ENCODE measurements around the gene EHBP1.

DNA sequence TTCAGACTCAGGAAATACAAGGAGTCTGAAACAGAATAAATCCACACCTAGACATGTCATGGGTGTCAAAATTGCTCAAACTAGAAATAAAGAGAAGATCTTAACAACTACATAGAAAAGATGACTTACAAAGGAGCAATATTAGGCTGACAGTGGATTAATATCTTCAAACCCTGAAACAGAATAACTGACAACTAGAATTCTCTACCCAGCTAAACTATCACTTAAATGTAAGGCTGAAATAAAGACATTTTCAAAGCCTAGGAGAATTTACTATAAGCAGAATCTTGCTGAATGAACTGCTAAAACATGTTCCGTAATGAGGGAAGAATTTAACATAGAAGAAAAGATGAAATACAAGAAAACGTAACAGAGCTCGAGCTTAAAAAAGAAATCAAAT is 168.1 kb downstream of the EHBP1 start:
- TF ChIP-seq, protein P1, sequence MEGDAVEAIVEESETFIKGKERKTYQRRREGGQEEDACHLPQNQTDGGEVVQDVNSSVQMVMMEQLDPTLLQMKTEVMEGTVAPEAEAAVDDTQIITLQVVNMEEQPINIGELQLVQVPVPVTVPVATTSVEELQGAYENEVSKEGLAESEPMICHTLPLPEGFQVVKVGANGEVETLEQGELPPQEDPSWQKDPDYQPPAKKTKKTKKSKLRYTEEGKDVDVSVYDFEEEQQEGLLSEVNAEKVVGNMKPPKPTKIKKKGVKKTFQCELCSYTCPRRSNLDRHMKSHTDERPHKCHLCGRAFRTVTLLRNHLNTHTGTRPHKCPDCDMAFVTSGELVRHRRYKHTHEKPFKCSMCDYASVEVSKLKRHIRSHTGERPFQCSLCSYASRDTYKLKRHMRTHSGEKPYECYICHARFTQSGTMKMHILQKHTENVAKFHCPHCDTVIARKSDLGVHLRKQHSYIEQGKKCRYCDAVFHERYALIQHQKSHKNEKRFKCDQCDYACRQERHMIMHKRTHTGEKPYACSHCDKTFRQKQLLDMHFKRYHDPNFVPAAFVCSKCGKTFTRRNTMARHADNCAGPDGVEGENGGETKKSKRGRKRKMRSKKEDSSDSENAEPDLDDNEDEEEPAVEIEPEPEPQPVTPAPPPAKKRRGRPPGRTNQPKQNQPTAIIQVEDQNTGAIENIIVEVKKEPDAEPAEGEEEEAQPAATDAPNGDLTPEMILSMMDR (conservative IDR thresholded peaks at IDR 0.05; ENCODE audit: low read depth in 2 of 2), result no peak
- TF ChIP-seq NANOG (IDR thresholded peaks at IDR 0.05; ENCODE audit: borderline replicate concordance) (no peak), CREB1 (CRISPR knock-in tag; IDR thresholded peaks at IDR 0.05; ENCODE audit: low read depth) (no peak), POLR2AphosphoS5 (IDR thresholded peaks at IDR 0.05; ENCODE audit: low read depth) (no peak), EZH2 (IDR thresholded peaks at IDR 0.05; ENCODE audit: low read depth, unreplicated experiment) (no peak), ZNF114 (CRISPR knock-in tag; IDR thresholded peaks at IDR 0.05) (no peak), JUNB (IDR thresholded peaks at IDR 0.05; ENCODE audit: unreplicated experiment) (no peak), STAT1 (IDR thresholded peaks at IDR 0.05; ENCODE audit: unreplicated experiment) (no peak), EZH2phosphoT487 (IDR thresholded peaks at IDR 0.05; ENCODE audit: unreplicated experiment) (no peak), ZNF331 (CRISPR knock-in tag; IDR thresholded peaks at IDR 0.05; ENCODE audit: low read depth) (no peak)
- TF ChIP-seq, protein P2, sequence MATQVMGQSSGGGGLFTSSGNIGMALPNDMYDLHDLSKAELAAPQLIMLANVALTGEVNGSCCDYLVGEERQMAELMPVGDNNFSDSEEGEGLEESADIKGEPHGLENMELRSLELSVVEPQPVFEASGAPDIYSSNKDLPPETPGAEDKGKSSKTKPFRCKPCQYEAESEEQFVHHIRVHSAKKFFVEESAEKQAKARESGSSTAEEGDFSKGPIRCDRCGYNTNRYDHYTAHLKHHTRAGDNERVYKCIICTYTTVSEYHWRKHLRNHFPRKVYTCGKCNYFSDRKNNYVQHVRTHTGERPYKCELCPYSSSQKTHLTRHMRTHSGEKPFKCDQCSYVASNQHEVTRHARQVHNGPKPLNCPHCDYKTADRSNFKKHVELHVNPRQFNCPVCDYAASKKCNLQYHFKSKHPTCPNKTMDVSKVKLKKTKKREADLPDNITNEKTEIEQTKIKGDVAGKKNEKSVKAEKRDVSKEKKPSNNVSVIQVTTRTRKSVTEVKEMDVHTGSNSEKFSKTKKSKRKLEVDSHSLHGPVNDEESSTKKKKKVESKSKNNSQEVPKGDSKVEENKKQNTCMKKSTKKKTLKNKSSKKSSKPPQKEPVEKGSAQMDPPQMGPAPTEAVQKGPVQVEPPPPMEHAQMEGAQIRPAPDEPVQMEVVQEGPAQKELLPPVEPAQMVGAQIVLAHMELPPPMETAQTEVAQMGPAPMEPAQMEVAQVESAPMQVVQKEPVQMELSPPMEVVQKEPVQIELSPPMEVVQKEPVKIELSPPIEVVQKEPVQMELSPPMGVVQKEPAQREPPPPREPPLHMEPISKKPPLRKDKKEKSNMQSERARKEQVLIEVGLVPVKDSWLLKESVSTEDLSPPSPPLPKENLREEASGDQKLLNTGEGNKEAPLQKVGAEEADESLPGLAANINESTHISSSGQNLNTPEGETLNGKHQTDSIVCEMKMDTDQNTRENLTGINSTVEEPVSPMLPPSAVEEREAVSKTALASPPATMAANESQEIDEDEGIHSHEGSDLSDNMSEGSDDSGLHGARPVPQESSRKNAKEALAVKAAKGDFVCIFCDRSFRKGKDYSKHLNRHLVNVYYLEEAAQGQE (IDR thresholded peaks at IDR 0.05; ENCODE audit: unreplicated experiment), result no peak
- TF ChIP-seq, protein P3, sequence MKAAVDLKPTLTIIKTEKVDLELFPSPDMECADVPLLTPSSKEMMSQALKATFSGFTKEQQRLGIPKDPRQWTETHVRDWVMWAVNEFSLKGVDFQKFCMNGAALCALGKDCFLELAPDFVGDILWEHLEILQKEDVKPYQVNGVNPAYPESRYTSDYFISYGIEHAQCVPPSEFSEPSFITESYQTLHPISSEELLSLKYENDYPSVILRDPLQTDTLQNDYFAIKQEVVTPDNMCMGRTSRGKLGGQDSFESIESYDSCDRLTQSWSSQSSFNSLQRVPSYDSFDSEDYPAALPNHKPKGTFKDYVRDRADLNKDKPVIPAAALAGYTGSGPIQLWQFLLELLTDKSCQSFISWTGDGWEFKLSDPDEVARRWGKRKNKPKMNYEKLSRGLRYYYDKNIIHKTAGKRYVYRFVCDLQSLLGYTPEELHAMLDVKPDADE (IDR thresholded peaks at IDR 0.05), result no peak
- TF ChIP-seq, protein P4, sequence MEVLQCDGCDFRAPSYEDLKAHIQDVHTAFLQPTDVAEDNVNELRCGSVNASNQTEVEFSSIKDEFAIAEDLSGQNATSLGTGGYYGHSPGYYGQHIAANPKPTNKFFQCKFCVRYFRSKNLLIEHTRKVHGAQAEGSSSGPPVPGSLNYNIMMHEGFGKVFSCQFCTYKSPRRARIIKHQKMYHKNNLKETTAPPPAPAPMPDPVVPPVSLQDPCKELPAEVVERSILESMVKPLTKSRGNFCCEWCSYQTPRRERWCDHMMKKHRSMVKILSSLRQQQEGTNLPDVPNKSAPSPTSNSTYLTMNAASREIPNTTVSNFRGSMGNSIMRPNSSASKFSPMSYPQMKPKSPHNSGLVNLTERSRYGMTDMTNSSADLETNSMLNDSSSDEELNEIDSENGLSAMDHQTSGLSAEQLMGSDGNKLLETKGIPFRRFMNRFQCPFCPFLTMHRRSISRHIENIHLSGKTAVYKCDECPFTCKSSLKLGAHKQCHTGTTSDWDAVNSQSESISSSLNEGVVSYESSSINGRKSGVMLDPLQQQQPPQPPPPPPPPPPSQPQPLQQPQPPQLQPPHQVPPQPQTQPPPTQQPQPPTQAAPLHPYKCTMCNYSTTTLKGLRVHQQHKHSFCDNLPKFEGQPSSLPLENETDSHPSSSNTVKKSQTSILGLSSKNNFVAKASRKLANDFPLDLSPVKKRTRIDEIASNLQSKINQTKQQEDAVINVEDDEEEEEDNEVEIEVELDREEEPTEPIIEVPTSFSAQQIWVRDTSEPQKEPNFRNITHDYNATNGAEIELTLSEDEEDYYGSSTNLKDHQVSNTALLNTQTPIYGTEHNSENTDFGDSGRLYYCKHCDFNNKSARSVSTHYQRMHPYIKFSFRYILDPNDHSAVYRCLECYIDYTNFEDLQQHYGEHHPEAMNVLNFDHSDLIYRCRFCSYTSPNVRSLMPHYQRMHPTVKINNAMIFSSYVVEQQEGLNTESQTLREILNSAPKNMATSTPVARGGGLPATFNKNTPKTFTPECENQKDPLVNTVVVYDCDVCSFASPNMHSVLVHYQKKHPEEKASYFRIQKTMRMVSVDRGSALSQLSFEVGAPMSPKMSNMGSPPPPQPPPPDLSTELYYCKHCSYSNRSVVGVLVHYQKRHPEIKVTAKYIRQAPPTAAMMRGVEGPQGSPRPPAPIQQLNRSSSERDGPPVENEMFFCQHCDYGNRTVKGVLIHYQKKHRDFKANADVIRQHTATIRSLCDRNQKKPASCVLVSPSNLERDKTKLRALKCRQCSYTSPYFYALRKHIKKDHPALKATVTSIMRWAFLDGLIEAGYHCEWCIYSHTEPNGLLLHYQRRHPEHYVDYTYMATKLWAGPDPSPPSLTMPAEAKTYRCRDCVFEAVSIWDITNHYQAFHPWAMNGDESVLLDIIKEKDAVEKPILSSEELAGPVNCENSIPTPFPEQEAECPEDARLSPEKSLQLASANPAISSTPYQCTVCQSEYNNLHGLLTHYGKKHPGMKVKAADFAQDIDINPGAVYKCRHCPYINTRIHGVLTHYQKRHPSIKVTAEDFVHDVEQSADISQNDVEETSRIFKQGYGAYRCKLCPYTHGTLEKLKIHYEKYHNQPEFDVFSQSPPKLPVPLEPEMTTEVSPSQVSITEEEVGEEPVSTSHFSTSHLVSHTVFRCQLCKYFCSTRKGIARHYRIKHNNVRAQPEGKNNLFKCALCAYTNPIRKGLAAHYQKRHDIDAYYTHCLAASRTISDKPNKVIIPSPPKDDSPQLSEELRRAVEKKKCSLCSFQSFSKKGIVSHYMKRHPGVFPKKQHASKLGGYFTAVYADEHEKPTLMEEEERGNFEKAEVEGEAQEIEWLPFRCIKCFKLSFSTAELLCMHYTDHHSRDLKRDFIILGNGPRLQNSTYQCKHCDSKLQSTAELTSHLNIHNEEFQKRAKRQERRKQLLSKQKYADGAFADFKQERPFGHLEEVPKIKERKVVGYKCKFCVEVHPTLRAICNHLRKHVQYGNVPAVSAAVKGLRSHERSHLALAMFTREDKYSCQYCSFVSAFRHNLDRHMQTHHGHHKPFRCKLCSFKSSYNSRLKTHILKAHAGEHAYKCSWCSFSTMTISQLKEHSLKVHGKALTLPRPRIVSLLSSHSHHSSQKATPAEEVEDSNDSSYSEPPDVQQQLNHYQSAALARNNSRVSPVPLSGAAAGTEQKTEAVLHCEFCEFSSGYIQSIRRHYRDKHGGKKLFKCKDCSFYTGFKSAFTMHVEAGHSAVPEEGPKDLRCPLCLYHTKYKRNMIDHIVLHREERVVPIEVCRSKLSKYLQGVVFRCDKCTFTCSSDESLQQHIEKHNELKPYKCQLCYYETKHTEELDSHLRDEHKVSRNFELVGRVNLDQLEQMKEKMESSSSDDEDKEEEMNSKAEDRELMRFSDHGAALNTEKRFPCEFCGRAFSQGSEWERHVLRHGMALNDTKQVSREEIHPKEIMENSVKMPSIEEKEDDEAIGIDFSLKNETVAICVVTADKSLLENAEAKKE (CRISPR knock-in tag; IDR thresholded peaks at IDR 0.05), result no peak

Measured in GM23338 (cell line).